K562 (cell line): Measurements from ENCODE around the gene CALML6. TPM values are rescaled to one million over a fixed set of nuclear protein-coding genes. Genes with fewer than 3 reads are reported as not detected.

Experiments used
- ATAC-seq: fragments of 200-7000 bp; cut with Tn5 transposase; 3 replicates; pipeline ENCODE4 v1.9.1; 2020; ENCODE audit warnings: moderate library complexity
- BruUV-seq: library from RNA; stranded (reverse); fragments of 400-500 nt; replicated peaks from 2 replicates; lab custom pipeline; 2021; lab: Mats Ljungman, UMichigan
- CTCF ChIA-PET: fragments of 300-600 bp; formaldehyde crosslinking; extraction: SDS; loops from one replicate; lab custom pipeline; 2021; ENCODE audit warnings: low intra/inter-chr PET ratio; lab: Yijun Ruan, JAX
- POLR2A ChIA-PET: fragments of 300-600, 350-650 bp; sonication (Branson Sonifier 250); formaldehyde crosslinking; extraction: SDS; loops from one replicate; lab custom pipeline; 2021; ENCODE audit warnings: antibody characterized with exemption, inconsistent platforms; lab: Yijun Ruan, JAX
- DNase-seq, 4 experiments: peaks; one replicate each; pipeline versions ENCODE4 v3.0.0 to v3.0.0-alpha.2; 2011 to 2018; ENCODE audit warnings: low spot score in 3 of 4, mixed read lengths in 3 of 4; ENCODE audit errors: extremely low read depth in 1 of 4
- FAIRE-seq: peaks from 2 replicates; lab custom pipeline; 2011; peaks lifted over from hg19 to GRCh38; lab: Jason Lieb, UNC
- H2AFZ ChIP-seq: 2 replicates; pipeline ENCODE4 v1.6.0; 2011; ENCODE audit warnings: low read depth, low read length, control low read depth, inconsistent platforms
- H3K27ac ChIP-seq: fragments of 200-600 bp; 3 replicates; pipeline ENCODE4 v1.8.0; 2011; ENCODE audit warnings: low read depth, mild to moderate bottlenecking, control low read depth, inconsistent platforms, low read length, moderate library complexity, mixed read lengths; ENCODE audit errors: extremely low read depth
- H3K27me3 ChIP-seq, 2 experiments: fragments of 300-600 bp in 1 of 2; 2 replicates in 1 of 2; 3 replicates in 1 of 2; pipeline versions ENCODE4 v1.6.0 to v1.8.0; 2011; ENCODE audit warnings: inconsistent platforms in 2 of 2, low read length in 2 of 2, mild to moderate bottlenecking in 1 of 2, mixed read lengths in 1 of 2, moderate library complexity in 1 of 2; ENCODE audit not compliant: control insufficient read depth in 2 of 2, insufficient read depth in 2 of 2
- H3K36me3 ChIP-seq: fragments of 300-600 bp; 3 replicates; pipeline ENCODE4 v1.8.0; 2011; ENCODE audit warnings: mild to moderate bottlenecking, low read length, inconsistent platforms; ENCODE audit not compliant: control insufficient read depth, insufficient read depth
- H3K4me1 ChIP-seq, 2 experiments: fragments of 200-600 bp in 1 of 2; replicated peaks in 1 of 2; 2 replicates in 1 of 2; 3 replicates in 1 of 2; pipeline versions ENCODE4 v1.5.1 to v1.8.0; 2011; ENCODE audit warnings: inconsistent platforms in 2 of 2, low read length in 2 of 2, mild to moderate bottlenecking in 1 of 2, mixed read lengths in 1 of 2, moderate library complexity in 1 of 2; ENCODE audit not compliant: control insufficient read depth in 2 of 2, insufficient read depth in 2 of 2
- H3K4me2 ChIP-seq: 2 replicates; pipeline ENCODE4 v1.6.1; 2011; ENCODE audit warnings: low read length, control low read depth, inconsistent platforms, mixed read lengths; ENCODE audit not compliant: insufficient read depth
- H3K4me3 ChIP-seq: fragments of 200-600 bp; sonication (generic), shearing (Covaris generic); 2 replicates; pipeline ENCODE4 v1.5.1; 2016; ENCODE audit warnings: control low read depth, inconsistent platforms
- H3K79me2 ChIP-seq: fragments of 200-600 bp; 3 replicates; pipeline ENCODE4 v1.8.0; 2011; ENCODE audit warnings: low read length, inconsistent platforms; ENCODE audit not compliant: control insufficient read depth, insufficient read depth
- H3K9ac ChIP-seq, 2 experiments: 2 replicates each; pipeline versions ENCODE4 v1.6.0 to v1.6.1; 2011; ENCODE audit warnings: low read depth in 2 of 2, low read length in 2 of 2, control low read depth in 1 of 2, inconsistent platforms in 1 of 2, mild to moderate bottlenecking in 1 of 2, mixed read lengths in 1 of 2; ENCODE audit not compliant: insufficient read depth in 1 of 2
- H3K9me1 ChIP-seq: one replicate; pipeline ENCODE4 v1.6.0; 2011; ENCODE audit warnings: inconsistent platforms, mild to moderate bottlenecking, low read length, moderate library complexity; ENCODE audit not compliant: control insufficient read depth, insufficient read depth
- H3K9me3 ChIP-seq: replicated peaks from 2 replicates; pipeline ENCODE4 v1.5.1; 2011; ENCODE audit warnings: low read depth, low read length, inconsistent platforms; ENCODE audit not compliant: control insufficient read depth, insufficient read depth
- H4K20me1 ChIP-seq: replicated peaks from 2 replicates; pipeline ENCODE4 v1.6.1; 2011; ENCODE audit warnings: low read length, inconsistent platforms, mixed read lengths; ENCODE audit not compliant: control insufficient read depth, insufficient read depth
- GTF2E2 ChIP-seq: fragments of 200-800 bp; sonication (Bioruptor generic); IDR thresholded peaks from 2 replicates; pipeline ENCODE4 v1.6.1; 2016; ENCODE audit warnings: missing genetic modification characterization, missing compliant biosample characterization
- HDAC1 ChIP-seq, 2 experiments: fragments of 450-650 bp; IDR thresholded peaks; 2 replicates each; pipeline ENCODE4 v1.6.1; 2016 to 2017; ENCODE audit warnings: inconsistent platforms in 1 of 2, mild to moderate bottlenecking in 1 of 2, moderate library complexity in 1 of 2
- NBN ChIP-seq: fragments of 450-650 bp; IDR thresholded peaks from 2 replicates; pipeline ENCODE4 v1.6.1; 2016; ENCODE audit warnings: low read depth, mild to moderate bottlenecking
- NFATC3 ChIP-seq: fragments of 450-650 bp; IDR thresholded peaks from 2 replicates; pipeline ENCODE4 v1.6.1; 2017; ENCODE audit warnings: mild to moderate bottlenecking
- NFE2L1 ChIP-seq: fragments of 450-650 bp; IDR thresholded peaks from 2 replicates; pipeline ENCODE4 v1.6.1; 2016; ENCODE audit warnings: missing genetic modification characterization, low read depth, mild to moderate bottlenecking, missing compliant biosample characterization, moderate library complexity, borderline replicate concordance
- PCBP2 ChIP-seq: fragments of 200-400 bp; formaldehyde crosslinking; IDR thresholded peaks from 2 replicates; pipeline ENCODE4 v1.6.1; 2018; ENCODE audit warnings: low read length, low read depth, mild to moderate bottlenecking, moderate library complexity; ENCODE audit not compliant: poor library complexity, severe bottlenecking
- PRMT5 ChIP-seq: sonication (generic); formaldehyde crosslinking; IDR thresholded peaks from 2 replicates; pipeline ENCODE4 v1.5.0; 2020; ENCODE audit warnings: missing genetic modification reagents
- RBM25 ChIP-seq: fragments of 200-400 bp; formaldehyde crosslinking; IDR thresholded peaks from 2 replicates; pipeline ENCODE4 v1.6.1; 2018; ENCODE audit warnings: low read length, low read depth, moderate library complexity; ENCODE audit not compliant: severe bottlenecking
- RFX7 ChIP-seq: fragments of 250-450 bp; sonication (Bioruptor Pico); IDR thresholded peaks from 2 replicates; pipeline ENCODE4 v1.5.1; 2021; ENCODE audit warnings: mild to moderate bottlenecking
- SUPT5H ChIP-seq: fragments of 450-650 bp; IDR thresholded peaks from 2 replicates; pipeline ENCODE4 v1.6.1; 2016
- ZNF134 ChIP-seq: fragments of 250-450 bp; sonication (Bioruptor Pico); conservative IDR thresholded peaks from 2 replicates; pipeline ENCODE4 v1.4.0; 2020
- ZNF165 ChIP-seq: fragments of 250-450 bp; sonication (Bioruptor Pico); IDR thresholded peaks from 2 replicates; pipeline ENCODE4 v1.4.0; 2020; ENCODE audit warnings: borderline replicate concordance
- ZNF282 ChIP-seq: sonication (generic); formaldehyde crosslinking; IDR thresholded peaks from 2 replicates; pipeline ENCODE4 v1.8.1; 2023; ENCODE audit warnings: missing genetic modification reagents
- ZNF436 ChIP-seq: fragments of 250-450, 450-650 bp; sonication (Bioruptor Pico); formaldehyde crosslinking; IDR thresholded peaks from 2 replicates; pipeline ENCODE4 v1.7.0; 2020; ENCODE audit warnings: mild to moderate bottlenecking
- WGBS: fragments of 100-300 bp; shearing (Covaris generic); methylation state at CpG from one replicate; pipeline ENCODE4 v1.1.6; 2016; ENCODE audit warnings: low coverage, mixed read lengths; ENCODE audit not compliant: insufficient coverage; ENCODE audit errors: missing lambda C conversion rate; 5-methylcytosine and 5-hydroxymethylcytosine counted together
- in situ Hi-C: fragments of 300-500 bp; cut with MboI; formaldehyde crosslinking; loops from 4 replicates; pipeline ENCODE4 v1.15.0; 2018; ENCODE audit warnings: inconsistent platforms, mixed read lengths
- intact Hi-C: fragments of 100-400 bp; cut with micrococcal nuclease; formaldehyde crosslinking; loops from 2 replicates; pipeline ENCODE4 v1.14.2; 2022
- polyA plus RNA-seq, 8 experiments: library from polyadenylated mRNA; depleted of rRNA in 4 of 8; stranded (reverse) in 5 of 8; unstranded in 3 of 8; fragments of >200 nt; fragmentation: Nextera tagmentation in 2 of 8; fragmentation: Illumina TruSeq in 1 of 8; extraction: Ambion mirVana in 2 of 8; extraction: Trizol in 1 of 8; gene quantifications; 2 replicates each; pipeline versions ENCODE4 v1.2.1 to v1.2.3, GENCODE V29; 2011 to 2014; ENCODE audit warnings: inconsistent platforms in 1 of 8, missing spikeins in 1 of 8
- total RNA-seq, 7 experiments: library from RNA; depleted of rRNA in 6 of 7; stranded (reverse); fragments of >200 nt in 6 of 7; fragmentation: Illumina TruSeq in 2 of 7; extraction: Trizol in 2 of 7; gene quantifications; 2 replicates each; pipeline versions ENCODE4 v1.2.1 to v1.2.3, GENCODE V29; 2011 to 2021; ENCODE audit warnings: low replicate concordance in 1 of 7
- TF ChIP-seq, protein P1 (sequence below): fragments of 250-450 bp; sonication (Bioruptor Pico); IDR thresholded peaks from 2 replicates; pipeline ENCODE4 v1.6.1; 2021; ENCODE audit warnings: mild to moderate bottlenecking
- TF ChIP-seq, protein P2 (sequence below): fragments of 450-650 bp; formaldehyde crosslinking; IDR thresholded peaks from 2 replicates; pipeline ENCODE4 v1.4.0; 2020; ENCODE audit warnings: mild to moderate bottlenecking

Gene CALML6
- total and polyA plus RNA-seq, 9 of the 15 experiments (the other 6 are each of a cell fraction or from before 2014, with no cell fraction given), result 0.14 TPM; not detected in 8

GRCh38 chr1:1881727-1882126, 33.3 kb upstream of the CALML6 start:
- no peak overlapping the region for H3K4me3 ChIP-seq
- peaks cover 29 to 40% of the 10 kb centered on the region in 2 experiments; a peak in 4 of 5 replicates for H3K4me1 ChIP-seq
- H3K9me3 ChIP-seq, result no peaks in the 10 kb centered on the region
- no TSS peak for BruUV-seq
- H3K27me3 ChIP-seq, result no peaks in the 10 kb centered on the region
- peaks cover 89% of the 10 kb centered on the region for H3K79me2 ChIP-seq
- peaks cover 68% of the 10 kb centered on the region for H4K20me1 ChIP-seq
- in situ Hi-C loops, result no loop called here
- intact Hi-C loops, result no loop called here
- peaks cover 32% of the 10 kb centered on the region for H3K36me3 ChIP-seq
- no peak overlapping the region for H3K27ac ChIP-seq
- ATAC-seq (no peak), FAIRE-seq (no peak), DNase-seq (no peak)
- 92% methylated on average over 6 of the region's 6 CpGs for WGBS
- H3K9me1 ChIP-seq, result peaks cover 19% of the 10 kb centered on the region
- ChIA-PET POLR2A (interaction anchor here (3.9 kb wide), 1 partner anchor 11 kb away, joined by 35 read pairs; no protein-coding TSS in a partner anchor), CTCF (no interaction called here)
- no peak overlapping the region for H3K4me2 ChIP-seq
- TF ChIP-seq PCBP2 (no peak), ZNF134 (CRISPR knock-in tag) (no peak), SUPT5H (no peak; the same call in 1 of the 2 replicates), ZNF165 (CRISPR knock-in tag) (no peak), RBM25 (no peak), PRMT5 (CRISPR knock-in tag) (no peak), NBN (no peak), ZNF436 (CRISPR knock-in tag) (no peak), ZNF282 (CRISPR knock-in tag) (no peak), RFX7 (CRISPR knock-in tag) (no peak), NFE2L1 (no peak), NFATC3 (no peak), GTF2E2 (tag) (no peak), HDAC1 (IDR thresholded peaks at IDR 0.05) (no peak)
- TF ChIP-seq, protein P1, sequence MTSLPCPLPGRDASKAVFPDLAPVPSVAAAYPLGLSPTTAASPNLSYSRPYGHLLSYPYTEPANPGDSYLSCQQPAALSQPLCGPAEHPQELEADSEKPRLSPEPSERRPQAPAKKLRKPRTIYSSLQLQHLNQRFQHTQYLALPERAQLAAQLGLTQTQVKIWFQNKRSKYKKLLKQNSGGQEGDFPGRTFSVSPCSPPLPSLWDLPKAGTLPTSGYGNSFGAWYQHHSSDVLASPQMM (CRISPR knock-in tag), result no peak
- TF ChIP-seq, protein P2, sequence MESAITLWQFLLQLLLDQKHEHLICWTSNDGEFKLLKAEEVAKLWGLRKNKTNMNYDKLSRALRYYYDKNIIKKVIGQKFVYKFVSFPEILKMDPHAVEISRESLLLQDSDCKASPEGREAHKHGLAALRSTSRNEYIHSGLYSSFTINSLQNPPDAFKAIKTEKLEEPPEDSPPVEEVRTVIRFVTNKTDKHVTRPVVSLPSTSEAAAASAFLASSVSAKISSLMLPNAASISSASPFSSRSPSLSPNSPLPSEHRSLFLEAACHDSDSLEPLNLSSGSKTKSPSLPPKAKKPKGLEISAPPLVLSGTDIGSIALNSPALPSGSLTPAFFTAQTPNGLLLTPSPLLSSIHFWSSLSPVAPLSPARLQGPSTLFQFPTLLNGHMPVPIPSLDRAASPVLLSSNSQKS (CRISPR knock-in tag), result no peak
- H2AFZ ChIP-seq, result no peak overlapping the region
- H3K9ac ChIP-seq, result peak overlapping the region in 1 of 2 experiments; percentile 11; a peak in 1 of 4 replicates
